ENCODE data around the gene NXPH4. TPM values are rescaled to one million over a fixed set of nuclear protein-coding genes. Genes with fewer than 3 reads are reported as not detected.

The NXPH4 gene
- total RNA-seq, 4 donors from 2014 or later = 0.21 to 5.0 (median 2.5) TPM

- H3K4me1 ChIP-seq = peaks cover 63 to 76% (median 74%) of the 10 kb centered on the region in 3 donors
- intact Hi-C loops (cut with DNase I) = no loop called here
- peaks cover 14 to 85% (median 39%) of the 10 kb centered on the region in 4 donors for H3K27me3 ChIP-seq
- no peak for TF ChIP-seq POLR2A (IDR thresholded peaks at IDR 0.05)
- TF ChIP-seq, protein P1, sequence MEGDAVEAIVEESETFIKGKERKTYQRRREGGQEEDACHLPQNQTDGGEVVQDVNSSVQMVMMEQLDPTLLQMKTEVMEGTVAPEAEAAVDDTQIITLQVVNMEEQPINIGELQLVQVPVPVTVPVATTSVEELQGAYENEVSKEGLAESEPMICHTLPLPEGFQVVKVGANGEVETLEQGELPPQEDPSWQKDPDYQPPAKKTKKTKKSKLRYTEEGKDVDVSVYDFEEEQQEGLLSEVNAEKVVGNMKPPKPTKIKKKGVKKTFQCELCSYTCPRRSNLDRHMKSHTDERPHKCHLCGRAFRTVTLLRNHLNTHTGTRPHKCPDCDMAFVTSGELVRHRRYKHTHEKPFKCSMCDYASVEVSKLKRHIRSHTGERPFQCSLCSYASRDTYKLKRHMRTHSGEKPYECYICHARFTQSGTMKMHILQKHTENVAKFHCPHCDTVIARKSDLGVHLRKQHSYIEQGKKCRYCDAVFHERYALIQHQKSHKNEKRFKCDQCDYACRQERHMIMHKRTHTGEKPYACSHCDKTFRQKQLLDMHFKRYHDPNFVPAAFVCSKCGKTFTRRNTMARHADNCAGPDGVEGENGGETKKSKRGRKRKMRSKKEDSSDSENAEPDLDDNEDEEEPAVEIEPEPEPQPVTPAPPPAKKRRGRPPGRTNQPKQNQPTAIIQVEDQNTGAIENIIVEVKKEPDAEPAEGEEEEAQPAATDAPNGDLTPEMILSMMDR (IDR thresholded peaks at IDR 0.05) = no peak
- no peaks in the 10 kb centered on the region for H3K36me3 ChIP-seq
- WGBS, 2 donors = 3 to 8% methylated on average over 5 to 28 of the region's 48 CpGs
- H3K4me3 ChIP-seq = peak overlapping the region in 1 of 4 donors; percentile 68
- DNase-seq = no peak
- H3K9me3 ChIP-seq = no peaks in the 10 kb centered on the region
- H3K27ac ChIP-seq = no peak overlapping the region
Measured at GRCh38 chr12:57241402-57242310, 25.1 kb downstream of the NXPH4 start.

DNA sequence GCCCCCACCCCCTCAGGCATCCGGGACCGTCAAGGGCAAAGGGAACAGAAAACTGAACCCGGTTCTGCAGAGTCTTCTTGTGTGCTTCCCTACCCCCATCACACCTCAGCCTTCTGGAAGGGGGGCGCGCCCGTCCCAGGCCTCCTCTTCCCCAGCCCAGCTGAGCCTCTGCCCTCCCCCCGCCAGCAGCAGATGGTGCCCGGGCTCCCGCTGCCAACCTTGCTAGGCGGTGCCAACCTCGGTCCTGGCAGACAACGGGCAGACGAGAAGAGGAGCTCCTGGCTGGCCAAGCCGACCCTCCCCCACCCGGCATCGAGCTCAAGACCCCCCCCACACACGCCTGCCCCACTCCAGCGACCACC, 25.7 kb downstream of the NXPH4 start:
- H3K4me1 ChIP-seq = peaks cover 57 to 70% (median 68%) of the 10 kb centered on the region in 3 donors
- H3K27ac ChIP-seq = no peak overlapping the region
- 0% methylated on average over 6 of the region's 18 CpGs; no CpG with 5 or more reads in 1 of the 2 donors for WGBS, 2 donors
- intact Hi-C loops (cut with DNase I) = no loop called here
- peak overlapping the region; percentile 7 to 60 (median 43) for H3K4me3 ChIP-seq
- TF ChIP-seq POLR2A (IDR thresholded peaks at IDR 0.05) = no peak
- no peaks in the 10 kb centered on the region for H3K9me3 ChIP-seq
- DNase-seq = no peak
- no peaks in the 10 kb centered on the region for H3K36me3 ChIP-seq
- peaks cover 14 to 79% (median 39%) of the 10 kb centered on the region in 4 donors for H3K27me3 ChIP-seq

DNA sequence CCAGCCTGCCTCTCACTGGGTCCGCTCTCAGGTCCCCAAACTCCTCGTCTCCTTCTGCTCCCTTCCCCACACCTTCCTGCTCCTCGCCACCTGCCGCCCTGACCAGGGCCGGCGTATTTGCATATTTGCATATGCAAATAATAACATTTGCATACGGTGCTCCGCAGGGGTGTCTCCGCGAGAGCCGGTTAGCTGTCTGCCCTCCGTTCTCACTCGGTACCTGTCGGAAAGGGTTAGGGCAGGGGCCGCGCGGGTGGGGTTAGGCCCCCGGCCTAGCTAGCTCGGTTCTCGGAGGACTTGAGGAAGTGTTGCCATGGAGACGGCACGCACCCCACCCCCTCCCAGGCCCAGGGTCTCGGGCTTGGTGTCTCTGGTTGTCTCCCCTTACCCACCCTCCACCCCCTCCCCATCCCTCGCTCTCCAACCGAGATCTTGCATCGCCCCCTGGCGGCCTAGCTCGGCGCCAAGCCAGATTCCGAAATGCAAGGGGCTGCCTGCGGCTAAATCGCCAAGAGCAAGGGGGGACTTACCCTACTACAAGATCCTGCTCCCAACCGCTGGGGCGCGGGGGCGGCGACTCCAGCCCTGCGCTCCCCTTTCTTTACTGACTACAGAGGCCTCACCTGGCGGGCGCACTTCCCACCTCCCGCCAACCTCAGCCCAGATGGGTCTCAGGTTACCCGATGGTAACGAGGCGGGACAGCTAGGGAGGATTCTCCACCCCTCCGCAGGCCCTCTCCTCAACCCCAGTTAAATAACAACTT, 26.3 kb downstream of the NXPH4 start:
- intact Hi-C loops (cut with DNase I) = no loop called here
- no peaks in the 10 kb centered on the region for H3K36me3 ChIP-seq
- H3K27me3 ChIP-seq = peaks cover 14 to 73% (median 39%) of the 10 kb centered on the region in 4 donors
- no peak for TF ChIP-seq POLR2A (IDR thresholded peaks at IDR 0.05)
- TF ChIP-seq, protein P1 (IDR thresholded peaks at IDR 0.05) = peak; percentile 24 to 64 (median 32)
- H3K9me3 ChIP-seq = no peaks in the 10 kb centered on the region
- peak overlapping the region; percentile 7 to 60 (median 43) for H3K4me3 ChIP-seq
- 0% methylated on average over 4 to 16 of the region's 45 CpGs for WGBS, 2 donors
- no peak for DNase-seq
- peaks cover 56 to 64% (median 62%) of the 10 kb centered on the region in 3 donors for H3K4me1 ChIP-seq
- H3K27ac ChIP-seq = no peak overlapping the region

DNA sequence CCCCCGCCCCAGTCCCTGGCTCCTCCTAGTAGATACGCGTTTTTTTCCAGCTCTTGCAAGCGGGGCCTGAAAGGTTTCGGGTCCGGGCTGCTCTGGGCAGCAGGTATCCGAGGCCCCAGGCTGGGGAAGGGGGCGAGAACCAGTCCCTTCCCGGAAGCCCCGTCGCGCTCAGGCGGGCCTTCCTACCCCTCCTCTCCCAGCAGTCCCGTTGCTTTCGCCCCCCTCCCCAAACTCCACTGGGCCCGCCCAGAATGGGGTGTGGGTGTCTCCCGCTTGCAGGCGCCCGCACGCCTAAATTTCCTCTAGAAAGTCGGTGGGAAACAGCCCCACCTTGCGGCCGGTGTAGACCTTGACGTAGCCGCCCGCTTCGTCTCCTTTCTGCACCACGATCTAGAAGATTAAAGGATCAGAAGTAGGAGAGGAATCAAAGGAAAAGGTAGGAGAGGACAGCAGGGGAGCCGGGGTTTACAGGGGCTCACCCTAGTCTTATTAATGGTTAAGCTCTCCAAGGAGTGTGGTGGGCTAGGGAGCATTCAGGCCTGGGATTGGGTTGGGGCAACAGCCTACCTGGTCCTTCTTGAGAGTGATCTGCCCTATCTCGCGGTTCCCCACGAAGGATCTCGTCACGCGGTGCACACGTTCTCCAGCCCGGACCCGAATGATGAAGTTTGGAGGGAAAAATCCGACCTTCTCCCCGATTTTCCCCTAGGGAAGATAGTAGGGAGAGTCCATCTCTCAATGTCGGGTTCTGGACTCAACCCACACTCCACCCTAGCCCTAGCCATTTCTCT, 27.1 kb downstream of the NXPH4 start:
- Histone ChIP-seq H3K4me1 (peaks cover 47 to 56% (median 54%) of the 10 kb centered on the region in 3 donors), H3K36me3 (no peaks in the 10 kb centered on the region), H3K9me3 (no peaks in the 10 kb centered on the region), H3K4me3 (peak overlapping the region in 3 of 4 donors; percentile 43 to 60 (median 43)), H3K27me3 (peaks cover 14 to 64% (median 35%) of the 10 kb centered on the region in 4 donors), H3K27ac (no peak overlapping the region)
- no peak for TF ChIP-seq POLR2A (IDR thresholded peaks at IDR 0.05)
- TF ChIP-seq, protein P1 (IDR thresholded peaks at IDR 0.05) = peak; percentile 77 to 86 (median 80)
- DNase-seq = no peak
- intact Hi-C loops (cut with DNase I) = no loop called here
- WGBS, 2 donors = 9 to 18% methylated on average over 6 to 22 of the region's 41 CpGs

- DNase-seq = no peak
- Histone ChIP-seq H3K27ac (no peak overlapping the region), H3K36me3 (no peaks in the 10 kb centered on the region), H3K27me3 (peaks cover 14 to 59% (median 35%) of the 10 kb centered on the region in 4 donors), H3K4me3 (no peak overlapping the region), H3K9me3 (no peaks in the 10 kb centered on the region), H3K4me1 (peaks cover 43 to 50% (median 48%) of the 10 kb centered on the region in 3 donors)
- TF ChIP-seq POLR2A (IDR thresholded peaks at IDR 0.05) = no peak
- TF ChIP-seq, protein P1 (IDR thresholded peaks at IDR 0.05) = no peak
- intact Hi-C loops (cut with DNase I) = no loop called here
- 57 to 70% methylated on average over 2 to 5 of the region's 6 CpGs for WGBS, 2 donors
Measured at GRCh38 chr12:57244312-57244696, 27.7 kb downstream of the NXPH4 start.

All from esophagus squamous epithelium (tissue), 5 donors.